ENCODE measurements around the gene PDE11A. TPM values are rescaled to one million over a fixed set of nuclear protein-coding genes. Genes with fewer than 3 reads are reported as not detected.

The PDE11A gene
- total RNA-seq, 8 experiments from 2014 or later = 0.31 to 6.9 (median 3.9) TPM

DNA sequence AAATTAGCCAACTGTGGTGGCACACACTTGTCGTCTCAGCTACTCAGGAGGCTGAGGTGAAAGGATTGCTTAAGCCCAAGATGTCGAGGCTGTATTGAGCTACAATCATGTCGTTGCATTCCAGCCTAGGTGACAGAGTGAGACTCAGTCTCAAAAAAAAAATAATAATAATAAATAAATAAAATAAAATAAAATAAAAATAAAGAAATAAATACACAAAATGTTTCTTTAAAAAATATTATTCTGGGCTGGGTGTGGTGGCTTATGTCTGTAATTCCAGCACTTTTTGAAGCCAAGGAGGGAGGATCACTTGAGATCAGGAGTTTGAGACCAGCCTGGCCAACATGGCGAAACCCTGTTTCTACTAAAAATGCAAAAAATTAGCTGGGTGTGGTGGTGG is 407.2 kb downstream of the PDE11A start:
- H3K4me1 ChIP-seq (replicated peaks in 1 of 2) = peaks cover 5 to 22% of the 10 kb centered on the region in 2 donors
- H3K4me3 ChIP-seq = no peak overlapping the region
- no peak overlapping the region for H3K27ac ChIP-seq
- in situ Hi-C loops (cut with MboI; ENCODE audit: low pct_unique_long_range_greater_than_20kb in 2 of 9, low sequenced_read_pairs in 9 of 9, unreplicated experiment in 9 of 9) = no loop called here
- 31 to 94% (median 69%) methylated on average over 2 to 4 of the region's 4 CpGs for WGBS, 10 experiments
- ATAC-seq (replicated peaks in 6 of 8) = no peak

GRCh38 chr2:177662895-177663294 is 409.7 kb downstream of the PDE11A start:
- in situ Hi-C loops (cut with MboI; ENCODE audit: low pct_unique_long_range_greater_than_20kb in 2 of 9, low sequenced_read_pairs in 9 of 9, unreplicated experiment in 9 of 9) = no loop called here
- no peak overlapping the region for H3K4me3 ChIP-seq
- no peak overlapping the region for H3K27ac ChIP-seq
- peaks cover 5 to 18% of the 10 kb centered on the region in 2 donors for H3K4me1 ChIP-seq (replicated peaks in 1 of 2)
- ATAC-seq (replicated peaks in 6 of 8) = no peak
- WGBS, 10 experiments = 0 to 57% (median 29%) methylated on average over 1 to 4 of the region's 4 CpGs; no CpG with 5 or more reads in 2 of the 10 experiments

DNA sequence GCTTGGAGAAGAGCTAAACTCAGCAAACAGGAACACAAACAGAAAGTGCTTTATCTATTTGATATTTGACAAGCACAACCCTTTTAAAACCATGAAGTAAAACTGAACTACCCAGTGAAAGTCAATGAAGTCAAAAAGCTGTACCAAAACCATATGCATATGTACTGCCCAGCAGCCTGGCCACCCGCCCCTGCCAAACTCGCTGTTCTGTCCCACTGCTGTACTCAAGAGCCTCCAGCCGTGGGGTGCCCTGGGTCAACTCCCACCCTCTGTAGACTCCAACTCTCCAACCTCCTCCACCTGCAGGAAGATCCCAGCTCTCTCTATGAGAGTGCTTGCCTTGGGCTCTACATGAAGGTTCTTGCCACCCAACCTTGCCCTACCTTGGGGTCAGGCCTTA is 411.8 kb downstream of the PDE11A start:
- no peak for ATAC-seq (replicated peaks in 6 of 8)
- no peak overlapping the region for H3K27ac ChIP-seq
- in situ Hi-C loops (cut with MboI; ENCODE audit: low pct_unique_long_range_greater_than_20kb in 2 of 9, low sequenced_read_pairs in 9 of 9, unreplicated experiment in 9 of 9) = no loop called here
- peaks cover 5 to 18% of the 10 kb centered on the region in 2 donors for H3K4me1 ChIP-seq (replicated peaks in 1 of 2)
- H3K4me3 ChIP-seq = no peak overlapping the region
- WGBS, 10 experiments = 0 to 100% (median 75%) methylated on average over 1 to 3 of the region's 3 CpGs; no CpG with 5 or more reads in 2 of the 10 experiments

- ATAC-seq (replicated peaks in 6 of 8) = no peak
- in situ Hi-C loops (cut with MboI; ENCODE audit: low pct_unique_long_range_greater_than_20kb in 2 of 9, low sequenced_read_pairs in 9 of 9, unreplicated experiment in 9 of 9) = no loop called here
- no peak overlapping the region for H3K27ac ChIP-seq
- H3K4me1 ChIP-seq (replicated peaks in 1 of 2) = peaks cover 5 to 14% of the 10 kb centered on the region in 2 donors
- no peak overlapping the region for H3K4me3 ChIP-seq
Observed at GRCh38 chr2:177658309-177658708, 414.3 kb downstream of the PDE11A start.

GRCh38 chr2:177651833-177652232 is 420.7 kb downstream of the PDE11A start:
- 20 to 94% (median 27%) methylated on average over 1 to 7 of the region's 7 CpGs; no CpG with 5 or more reads in 2 of the 10 experiments for WGBS, 10 experiments
- Histone ChIP-seq H3K4me3 (no peak overlapping the region), H3K4me1 (replicated peaks in 1 of 2) (peaks cover 30 to 36% of the 10 kb centered on the region in 2 donors), H3K27ac (peak overlapping the region; percentile 18 to 47)
- peak in 5 of 8 experiments; percentile 87 to 92 (median 89) for ATAC-seq (replicated peaks in 6 of 8)
- in situ Hi-C loops (cut with MboI; ENCODE audit: low pct_unique_long_range_greater_than_20kb in 2 of 9, low sequenced_read_pairs in 9 of 9, unreplicated experiment in 9 of 9) = no loop called here

DNA sequence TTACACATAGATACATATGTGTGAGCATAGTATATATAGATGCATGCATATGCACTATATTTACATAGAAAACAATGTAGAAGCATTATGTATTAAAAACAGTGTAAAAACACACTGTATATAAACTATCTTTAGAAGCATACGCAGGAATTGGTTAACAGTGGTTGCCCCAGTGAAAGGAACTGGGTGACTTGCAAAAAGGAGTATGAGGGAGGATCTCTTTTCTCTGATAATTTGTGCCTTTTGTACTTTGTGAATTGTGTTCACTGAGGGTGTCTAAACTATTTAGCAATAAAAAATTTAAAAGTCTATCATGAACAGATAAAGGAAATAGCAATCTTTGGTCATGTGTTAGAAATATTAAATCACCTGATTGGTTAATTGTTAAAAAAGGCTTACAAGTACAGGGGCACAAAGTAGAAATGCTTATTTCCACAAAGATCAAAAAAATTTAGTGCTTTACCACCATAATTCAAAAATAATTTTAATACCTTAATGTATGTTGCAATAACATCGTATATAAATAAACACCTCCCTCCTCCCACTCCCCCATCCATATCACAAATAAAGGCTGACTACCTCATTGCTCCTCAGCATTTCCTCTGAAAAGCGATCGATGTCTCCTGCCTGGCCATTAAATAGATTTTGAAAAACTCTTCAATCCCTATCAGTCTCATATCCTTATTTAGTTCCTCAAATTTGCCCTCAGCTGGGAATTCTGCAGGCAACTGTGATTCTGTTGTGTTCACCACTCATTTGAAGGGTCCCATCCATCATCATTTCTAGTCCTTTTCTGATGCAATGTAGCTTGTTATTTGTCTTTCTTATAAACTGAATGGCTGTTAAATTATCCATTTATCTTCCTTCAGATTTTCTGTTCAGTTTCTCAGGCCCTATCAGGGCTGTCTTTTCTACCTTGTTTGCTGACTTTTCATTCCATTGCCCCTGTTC is 422.7 kb downstream of the PDE11A start:
- 29 to 83% (median 55%) methylated on average over 1 to 4 of the region's 4 CpGs for WGBS, 10 experiments
- in situ Hi-C loops (cut with MboI; ENCODE audit: low pct_unique_long_range_greater_than_20kb in 2 of 9, low sequenced_read_pairs in 9 of 9, unreplicated experiment in 9 of 9) = no loop called here
- H3K4me3 ChIP-seq = no peak overlapping the region
- peak overlapping the region in 1 of 2 donors; percentile 5 for H3K27ac ChIP-seq
- peak in 5 of 8 experiments; percentile 11 to 66 (median 50) for ATAC-seq (replicated peaks in 6 of 8)
- peaks cover 34 to 41% of the 10 kb centered on the region in 2 donors for H3K4me1 ChIP-seq (replicated peaks in 1 of 2)

GRCh38 chr2:177646791-177647190 is 425.8 kb downstream of the PDE11A start:
- peaks cover 27 to 34% of the 10 kb centered on the region in 2 donors for H3K4me1 ChIP-seq (replicated peaks in 1 of 2)
- ATAC-seq (replicated peaks in 6 of 8) = peak in 4 of 8 experiments; percentile 20 to 65 (median 49)
- WGBS, 10 experiments = 0 to 83% (median 14%) methylated on average over 1 of the region's 1 CpG; no CpG with 5 or more reads in 2 of the 10 experiments
- H3K4me3 ChIP-seq = no peak overlapping the region
- in situ Hi-C loops (cut with MboI; ENCODE audit: low pct_unique_long_range_greater_than_20kb in 2 of 9, low sequenced_read_pairs in 9 of 9, unreplicated experiment in 9 of 9) = no loop called here
- no peak overlapping the region for H3K27ac ChIP-seq

DNA sequence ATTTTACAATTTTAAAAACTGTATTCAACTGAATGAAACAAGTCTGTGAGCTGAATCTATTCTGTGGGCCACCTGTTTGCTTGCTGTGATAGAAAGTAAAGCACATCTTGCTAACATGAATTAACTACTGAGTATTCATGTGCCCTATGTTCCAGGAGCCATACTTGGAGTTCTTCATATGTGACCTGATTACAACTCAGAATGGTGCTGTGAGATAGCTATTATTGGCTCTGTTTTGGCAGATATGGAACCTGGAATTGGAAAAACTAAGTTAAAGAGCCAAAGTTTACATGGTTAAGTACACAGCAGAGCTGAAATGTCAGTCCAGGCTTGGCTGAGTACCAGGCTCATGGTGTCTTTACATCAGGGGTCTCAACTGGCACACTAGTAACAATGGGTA is 426.3 kb downstream of the PDE11A start:
- in situ Hi-C loops (cut with MboI; ENCODE audit: low pct_unique_long_range_greater_than_20kb in 2 of 9, low sequenced_read_pairs in 9 of 9, unreplicated experiment in 9 of 9) = no loop called here
- Histone ChIP-seq H3K4me3 (no peak overlapping the region), H3K27ac (no peak overlapping the region), H3K4me1 (replicated peaks in 1 of 2) (peaks cover 21 to 28% of the 10 kb centered on the region in 2 donors)
- ATAC-seq (replicated peaks in 6 of 8) = no peak

DNA sequence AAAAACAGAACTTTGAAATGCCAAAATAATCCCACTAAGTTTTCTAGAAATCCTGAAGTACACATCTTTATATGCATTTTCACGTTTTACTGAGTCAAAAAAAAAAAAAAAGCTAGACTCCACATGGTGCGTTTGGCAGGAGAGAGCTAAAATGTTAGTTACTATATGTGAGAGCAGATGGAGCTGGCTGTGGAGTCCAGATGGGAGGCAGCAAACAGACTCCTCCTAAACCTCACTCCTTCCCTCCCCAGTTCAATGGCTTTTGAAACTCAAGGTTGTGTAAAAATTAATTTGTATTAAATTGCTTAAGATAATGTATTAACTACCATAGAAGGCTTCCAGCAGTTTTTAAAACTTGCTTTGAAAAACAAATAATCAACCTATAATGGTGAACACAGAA is 431.2 kb downstream of the PDE11A start:
- in situ Hi-C loops (cut with MboI; ENCODE audit: low pct_unique_long_range_greater_than_20kb in 2 of 9, low sequenced_read_pairs in 9 of 9, unreplicated experiment in 9 of 9) = no loop called here
- ATAC-seq (replicated peaks in 6 of 8) = peak in 1 of 8 experiments; percentile 27
- 0 to 80% (median 67%) methylated on average over 1 to 2 of the region's 2 CpGs for WGBS, 10 experiments
- no peak overlapping the region for H3K4me3 ChIP-seq
- H3K4me1 ChIP-seq (replicated peaks in 1 of 2) = peaks cover 3 to 6% of the 10 kb centered on the region in 2 donors
- no peak overlapping the region for H3K27ac ChIP-seq

GRCh38 chr2:177640423-177640822 is 432.2 kb downstream of the PDE11A start:
- no peak overlapping the region for H3K4me3 ChIP-seq
- in situ Hi-C loops (cut with MboI; ENCODE audit: low pct_unique_long_range_greater_than_20kb in 2 of 9, low sequenced_read_pairs in 9 of 9, unreplicated experiment in 9 of 9) = no loop called here
- ATAC-seq (replicated peaks in 6 of 8) = peak in 1 of 8 experiments; percentile 46
- H3K4me1 ChIP-seq (replicated peaks in 1 of 2) = peaks cover 3 to 5% of the 10 kb centered on the region in 2 donors
- no peak overlapping the region for H3K27ac ChIP-seq
- 0 to 100% (median 87%) methylated on average over 1 to 3 of the region's 3 CpGs; no CpG with 5 or more reads in 2 of the 10 experiments for WGBS, 10 experiments

DNA sequence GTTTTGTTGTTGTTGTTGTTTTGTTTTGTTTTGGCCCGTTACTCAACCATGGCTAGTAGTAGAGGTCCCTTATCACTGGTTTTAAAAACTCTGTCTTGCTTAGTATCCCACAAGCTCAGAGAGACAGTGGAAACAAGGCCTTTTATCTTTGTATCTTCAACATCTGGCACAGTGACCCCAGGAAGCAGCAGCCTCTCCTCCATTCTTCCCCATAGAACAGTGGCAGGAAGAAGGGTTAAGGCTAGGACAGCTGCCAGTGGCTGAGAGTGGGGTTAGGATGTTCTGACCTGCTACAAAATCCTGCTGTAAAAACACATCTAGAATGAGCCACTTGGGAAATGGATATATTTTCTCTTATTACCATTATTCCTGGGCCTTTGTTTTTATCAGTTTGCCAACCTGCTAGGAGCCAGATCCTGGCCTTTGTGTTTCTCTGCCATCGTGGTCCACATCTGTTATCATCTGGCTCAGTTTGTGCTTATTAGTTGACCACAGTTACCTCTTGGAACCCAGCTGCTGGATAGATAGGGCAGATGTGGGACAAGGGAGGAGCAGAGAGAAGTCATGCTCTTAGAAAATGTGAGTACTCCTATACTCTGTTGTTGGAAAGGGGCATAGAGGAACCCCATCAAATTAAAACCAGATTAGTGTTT is 433.2 kb downstream of the PDE11A start:
- Histone ChIP-seq H3K27ac (no peak overlapping the region), H3K4me1 (replicated peaks in 1 of 2) (peaks cover 3 to 5% of the 10 kb centered on the region in 2 donors), H3K4me3 (no peak overlapping the region)
- in situ Hi-C loops (cut with MboI; ENCODE audit: low pct_unique_long_range_greater_than_20kb in 2 of 9, low sequenced_read_pairs in 9 of 9, unreplicated experiment in 9 of 9) = no loop called here
- 0 to 100% (median 80%) methylated on average over 1 to 2 of the region's 2 CpGs; no CpG with 5 or more reads in 3 of the 10 experiments for WGBS, 10 experiments
- ATAC-seq (replicated peaks in 6 of 8) = no peak

DNA sequence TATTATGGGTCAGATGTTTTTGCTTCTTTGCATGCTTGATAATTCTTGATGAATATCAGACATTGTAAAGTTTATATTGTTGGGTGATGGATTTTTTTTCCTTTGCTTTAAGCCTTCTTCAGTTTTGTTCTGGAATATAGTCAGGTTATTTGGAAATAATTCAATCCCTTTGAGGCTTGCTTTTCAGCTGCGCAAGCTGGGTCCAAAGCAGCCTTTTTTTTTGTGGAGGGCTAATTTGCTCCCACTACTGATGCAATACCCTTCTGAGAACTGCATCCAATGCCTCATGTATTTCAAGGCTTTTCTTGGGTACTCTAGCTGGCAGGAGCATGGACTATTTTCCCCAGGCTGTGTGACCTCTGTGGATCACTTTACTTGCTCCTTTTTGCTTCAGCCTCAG is 434.1 kb downstream of the PDE11A start:
- WGBS, 10 experiments = 88 to 100% (median 100%) methylated on average over 1 of the region's 1 CpG; no CpG with 5 or more reads in 2 of the 10 experiments
- Histone ChIP-seq H3K27ac (peak overlapping the region in 1 of 2 donors; percentile 20), H3K4me3 (no peak overlapping the region), H3K4me1 (replicated peaks in 1 of 2) (peaks cover 3 to 5% of the 10 kb centered on the region in 2 donors)
- in situ Hi-C loops (cut with MboI; ENCODE audit: low pct_unique_long_range_greater_than_20kb in 2 of 9, low sequenced_read_pairs in 9 of 9, unreplicated experiment in 9 of 9) = no loop called here
- ATAC-seq (replicated peaks in 6 of 8) = no peak

DNA sequence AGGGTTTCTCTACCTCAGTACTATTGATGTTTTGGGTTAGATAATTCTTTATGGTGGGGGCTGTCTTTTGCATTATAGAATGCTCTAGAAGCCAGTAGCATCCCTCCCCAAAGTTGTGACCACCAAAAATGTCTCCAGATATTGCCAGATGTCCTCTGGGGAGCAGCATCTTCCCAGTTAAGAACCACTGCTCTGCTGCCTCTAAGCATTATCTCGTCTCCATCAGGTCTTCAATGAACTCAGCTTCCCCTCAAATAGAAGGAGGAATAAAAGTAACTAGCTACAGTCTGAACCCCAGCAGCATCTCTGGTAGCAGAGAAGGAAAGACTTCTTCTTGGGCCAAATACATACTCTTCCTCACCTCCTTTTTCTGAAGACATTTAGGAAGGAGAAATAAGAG is 435.9 kb downstream of the PDE11A start:
- H3K4me1 ChIP-seq (replicated peaks in 1 of 2) = peaks cover 3 to 5% of the 10 kb centered on the region in 2 donors
- H3K27ac ChIP-seq = no peak overlapping the region
- in situ Hi-C loops (cut with MboI; ENCODE audit: low pct_unique_long_range_greater_than_20kb in 2 of 9, low sequenced_read_pairs in 9 of 9, unreplicated experiment in 9 of 9) = no loop called here
- no peak overlapping the region for H3K4me3 ChIP-seq
- ATAC-seq (replicated peaks in 6 of 8) = no peak
- 40 to 100% (median 56%) methylated on average over 1 of the region's 1 CpG; no CpG with 5 or more reads in 7 of the 10 experiments for WGBS, 10 experiments

All from motor neuron (in vitro differentiated cells).